AG04450 (cell line): ENCODE measurements around the gene ZNF174. TPM values are rescaled to one million over a fixed set of nuclear protein-coding genes. Genes with fewer than 3 reads are reported as not detected.

Experiments used
- CTCF ChIA-PET: fragments of 300-600, 350-600 bp; formaldehyde crosslinking; extraction: SDS; loops from one replicate; lab custom pipeline; 2022; ENCODE audit warnings: antibody characterized with exemption, inconsistent platforms; lab: Charles Lee
- POLR2A ChIA-PET: fragments of 350-600 bp; formaldehyde crosslinking; extraction: SDS; loops from one replicate; lab custom pipeline; 2021; ENCODE audit warnings: antibody characterized with exemption, inconsistent platforms; lab: Yijun Ruan, JAX
- DNase-seq: peaks from one replicate; pipeline ENCODE4 v3.0.0-alpha.2; 2011; ENCODE audit warnings: low read depth, low spot score
- H3K27ac ChIP-seq: one replicate; pipeline ENCODE4 v1.5.1; 2012; ENCODE audit warnings: low read depth, low read length, control low read depth
- H3K27me3 ChIP-seq: one replicate; pipeline ENCODE4 v1.6.0; 2012; ENCODE audit warnings: low read length; ENCODE audit not compliant: control insufficient read depth, insufficient read depth
- H3K4me3 ChIP-seq: 2 replicates; pipeline ENCODE4 v1.5.1; 2011; ENCODE audit warnings: mild to moderate bottlenecking, low read depth, low read length, control low read depth
- H3K9me3 ChIP-seq: 2 replicates; pipeline ENCODE4 v1.5.1; 2012; ENCODE audit warnings: low read length; ENCODE audit not compliant: control insufficient read depth, insufficient read depth
- CTCF ChIP-seq: IDR thresholded peaks from 2 replicates; pipeline ENCODE4 v1.5.1; 2011; ENCODE audit warnings: low read depth, low read length, control low read depth, inconsistent platforms
- polyA plus RNA-seq: library from polyadenylated mRNA; depleted of rRNA; stranded (reverse); fragments of >200 nt; gene quantifications from 2 replicates; pipeline ENCODE4 v1.2.3, GENCODE V29; 2011

ZNF174 gene
- polyA plus RNA-seq, 1 experiment, result 10.9 TPM

GRCh38 chr16:3362931-3363330, 38.1 kb upstream of the ZNF174 start:
- ChIA-PET POLR2A (no interaction called here), CTCF (no interaction called here)
- no peak for TF ChIP-seq CTCF
- no peaks in the 10 kb centered on the region for H3K27me3 ChIP-seq
- no peak overlapping the region for H3K4me3 ChIP-seq
- H3K9me3 ChIP-seq, result peaks cover 31% of the 10 kb centered on the region
- no peak for DNase-seq
- H3K27ac ChIP-seq, result no peak overlapping the region

- CTCF ChIA-PET, result no interaction called here
These were observed 37.2 kb upstream of the ZNF174 start for GRCh38 chr16:3363793-3364192.

GRCh38 chr16:3364774-3365427, 36.1 kb upstream of the ZNF174 start:
- Histone ChIP-seq H3K27me3 (no peaks in the 10 kb centered on the region), H3K4me3 (peak overlapping the region; percentile 76), H3K27ac (peak overlapping the region; percentile 98), H3K9me3 (peaks cover 35% of the 10 kb centered on the region)
- ChIA-PET CTCF (no interaction called here), POLR2A (interaction anchor here (0.6 to 2.1 kb wide), 7 partner anchors 9 to 175 kb away, joined by 3 to 9 read pairs (median 4); partner anchors contain the start of genes OR2C1, ZNF174, ZNF263 and ZSCAN32)
- no peak for TF ChIP-seq CTCF
- peak; percentile 83 for DNase-seq

More at GRCh38 chr16:3363793-3364192, 37.2 kb upstream of the ZNF174 start:
- H3K27ac ChIP-seq, result no peak overlapping the region
- H3K27me3 ChIP-seq, result no peaks in the 10 kb centered on the region
- no peak for DNase-seq
- H3K9me3 ChIP-seq, result peaks cover 31% of the 10 kb centered on the region
- no peak for TF ChIP-seq CTCF
- POLR2A ChIA-PET, result no interaction called here
- H3K4me3 ChIP-seq, result no peak overlapping the region

- Histone ChIP-seq H3K4me3 (no peak overlapping the region), H3K9me3 (peaks cover 40% of the 10 kb centered on the region), H3K27me3 (no peaks in the 10 kb centered on the region), H3K27ac (no peak overlapping the region)
- no peak for DNase-seq
- TF ChIP-seq CTCF, result no peak
- POLR2A ChIA-PET, result no interaction called here
- CTCF ChIA-PET, result no interaction called here
These were observed 31.9 kb upstream of the ZNF174 start for GRCh38 chr16:3369073-3369472.

GRCh38 chr16:3375680-3376079, 25.3 kb upstream of the ZNF174 start:
- TF ChIP-seq CTCF, result no peak
- CTCF ChIA-PET, result no interaction called here
- POLR2A ChIA-PET, result no interaction called here

More at GRCh38 chr16:3375680-3376079, 25.3 kb upstream of the ZNF174 start:
- H3K9me3 ChIP-seq, result peaks cover 40% of the 10 kb centered on the region
- H3K27me3 ChIP-seq, result no peaks in the 10 kb centered on the region
- no peak overlapping the region for H3K4me3 ChIP-seq
- H3K27ac ChIP-seq, result no peak overlapping the region
- no peak for DNase-seq
